22Rv1 (cell line): Measurements from ENCODE around the gene RPS6KA6.
A peak's percentile ranks its signal among the peaks of the same experiment; 100 is the strongest.

Experiments
- H3K27ac ChIP-seq: fragments of 450-650 bp; 2 replicates; pipeline ENCODE4 v1.5.1; 2017
- ZFX ChIP-seq: fragments of 450-650 bp; IDR thresholded peaks from 2 replicates; pipeline ENCODE4 v1.6.1; 2017; ENCODE audit warnings: antibody characterized with exemption, borderline replicate concordance
- TF ChIP-seq, protein P1 (sequence below): fragments of 450-650 bp; IDR thresholded peaks from 2 replicates; pipeline ENCODE4 v1.5.1; 2017; ENCODE audit warnings: mild to moderate bottlenecking

RPS6KA6 gene

DNA sequence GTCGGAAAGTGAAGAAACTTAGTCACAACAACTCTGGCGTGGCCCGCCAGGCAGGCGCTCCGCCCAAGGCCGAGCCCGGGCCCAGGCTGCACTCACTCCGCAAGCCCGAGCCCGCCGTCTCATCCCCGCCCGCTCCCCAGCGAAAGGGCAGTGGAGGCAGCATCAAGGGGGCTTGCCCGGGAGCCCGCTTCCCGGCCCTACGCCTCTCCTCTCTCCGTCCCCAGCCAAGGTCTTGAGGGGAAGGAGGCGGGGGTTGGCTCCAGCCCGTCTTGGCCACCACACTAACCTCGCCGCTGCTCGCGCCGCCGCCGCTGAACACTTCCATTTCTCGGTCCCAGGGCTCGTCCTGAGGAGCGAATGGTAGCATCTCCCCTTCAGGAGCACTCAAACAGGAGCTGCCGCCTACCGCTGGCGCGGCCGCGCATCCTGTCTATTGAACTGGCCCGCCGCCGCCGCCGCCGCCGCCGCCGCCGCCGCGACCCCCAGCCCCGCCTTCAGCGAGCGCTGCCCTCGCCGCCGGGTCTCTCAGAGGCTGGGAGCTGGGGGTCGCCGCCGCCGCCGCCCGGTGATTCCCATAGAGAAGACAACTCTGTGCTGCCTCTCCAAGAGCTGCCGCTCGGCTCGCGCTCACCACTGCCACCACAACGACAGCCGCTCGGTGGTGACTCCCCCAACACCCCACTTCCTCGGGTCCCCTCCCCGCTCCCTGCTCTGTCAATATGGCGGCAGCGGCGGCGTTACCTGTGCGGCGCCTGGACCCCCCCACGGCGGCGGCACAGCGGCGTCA, at the start of gene RPS6KA6:
Gene RPS6KA6, minus strand, starts transcription at position 667 of the 787 bp plus-strand sequence. Its CDS starts 300 bp downstream, at position 367.
- TF ChIP-seq, protein P1, sequence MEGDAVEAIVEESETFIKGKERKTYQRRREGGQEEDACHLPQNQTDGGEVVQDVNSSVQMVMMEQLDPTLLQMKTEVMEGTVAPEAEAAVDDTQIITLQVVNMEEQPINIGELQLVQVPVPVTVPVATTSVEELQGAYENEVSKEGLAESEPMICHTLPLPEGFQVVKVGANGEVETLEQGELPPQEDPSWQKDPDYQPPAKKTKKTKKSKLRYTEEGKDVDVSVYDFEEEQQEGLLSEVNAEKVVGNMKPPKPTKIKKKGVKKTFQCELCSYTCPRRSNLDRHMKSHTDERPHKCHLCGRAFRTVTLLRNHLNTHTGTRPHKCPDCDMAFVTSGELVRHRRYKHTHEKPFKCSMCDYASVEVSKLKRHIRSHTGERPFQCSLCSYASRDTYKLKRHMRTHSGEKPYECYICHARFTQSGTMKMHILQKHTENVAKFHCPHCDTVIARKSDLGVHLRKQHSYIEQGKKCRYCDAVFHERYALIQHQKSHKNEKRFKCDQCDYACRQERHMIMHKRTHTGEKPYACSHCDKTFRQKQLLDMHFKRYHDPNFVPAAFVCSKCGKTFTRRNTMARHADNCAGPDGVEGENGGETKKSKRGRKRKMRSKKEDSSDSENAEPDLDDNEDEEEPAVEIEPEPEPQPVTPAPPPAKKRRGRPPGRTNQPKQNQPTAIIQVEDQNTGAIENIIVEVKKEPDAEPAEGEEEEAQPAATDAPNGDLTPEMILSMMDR, result no peak
- TF ChIP-seq ZFX, result no peak
- H3K27ac ChIP-seq, result peak within 1 kb of the TSS; percentile 60

DNA sequence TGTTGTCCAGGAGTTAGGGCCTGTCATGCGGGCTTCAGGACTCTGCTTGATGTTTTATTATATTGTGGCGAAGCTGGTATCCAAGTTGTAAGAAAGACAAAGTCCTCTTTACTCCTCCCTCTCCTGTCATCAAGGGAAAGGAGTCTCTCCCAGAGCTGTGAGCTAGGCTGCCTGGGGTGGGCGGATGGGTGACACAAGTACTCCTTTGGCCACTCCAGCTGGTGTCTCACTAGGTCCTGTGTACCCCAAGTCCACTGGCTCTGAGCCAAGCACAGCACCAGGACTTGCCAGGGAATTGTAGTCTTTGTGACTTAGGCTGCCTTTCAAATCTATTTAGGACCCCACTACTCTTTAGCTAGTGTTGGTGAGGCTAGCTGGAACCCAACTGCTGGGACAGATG, 36.7 kb upstream of the RPS6KA6 start:
- TF ChIP-seq ZFX, result no peak
- TF ChIP-seq, protein P1, result no peak
- H3K27ac ChIP-seq, result no peak overlapping the region

DNA sequence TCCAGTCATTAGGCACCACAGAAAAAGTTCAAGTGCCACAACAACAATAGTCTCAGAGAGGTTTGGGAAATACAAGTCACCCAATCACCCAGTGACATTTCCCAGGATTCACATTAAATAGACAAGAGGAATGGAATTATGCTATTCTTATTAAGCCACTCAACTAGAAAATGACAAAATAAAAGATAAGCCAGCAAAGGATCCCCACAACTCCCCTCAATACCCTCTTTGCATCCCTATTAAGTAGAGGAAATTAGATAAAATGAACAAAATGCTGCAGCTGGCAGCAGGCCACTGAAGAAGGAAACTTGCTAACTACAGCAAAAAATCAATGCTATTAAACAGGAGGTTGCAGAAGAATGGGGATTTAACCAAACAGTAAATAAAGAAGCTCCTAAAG, 35.3 kb upstream of the RPS6KA6 start:
- TF ChIP-seq, protein P1, result no peak
- no peak for TF ChIP-seq ZFX
- no peak overlapping the region for H3K27ac ChIP-seq

DNA sequence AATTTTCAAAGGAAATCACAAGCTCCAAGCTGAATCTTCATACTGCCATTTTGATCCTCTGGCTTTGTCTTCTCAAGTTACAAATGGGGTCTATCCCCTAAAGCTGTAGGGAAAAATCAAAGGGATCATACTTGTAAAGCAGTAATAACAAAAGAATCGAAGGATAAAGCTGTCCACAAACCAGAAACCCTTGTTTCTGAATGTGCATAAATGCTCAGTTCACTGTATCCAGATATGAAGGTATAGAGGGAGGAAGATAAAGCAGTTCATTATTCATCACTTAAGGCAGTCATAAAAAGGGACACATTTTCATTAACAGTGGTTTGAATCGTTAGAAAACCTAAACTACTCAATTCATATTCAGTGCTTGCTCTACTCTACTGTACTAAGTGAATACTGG, 33.2 kb upstream of the RPS6KA6 start:
- no peak overlapping the region for H3K27ac ChIP-seq
- TF ChIP-seq, protein P1, result no peak
- no peak for TF ChIP-seq ZFX

DNA sequence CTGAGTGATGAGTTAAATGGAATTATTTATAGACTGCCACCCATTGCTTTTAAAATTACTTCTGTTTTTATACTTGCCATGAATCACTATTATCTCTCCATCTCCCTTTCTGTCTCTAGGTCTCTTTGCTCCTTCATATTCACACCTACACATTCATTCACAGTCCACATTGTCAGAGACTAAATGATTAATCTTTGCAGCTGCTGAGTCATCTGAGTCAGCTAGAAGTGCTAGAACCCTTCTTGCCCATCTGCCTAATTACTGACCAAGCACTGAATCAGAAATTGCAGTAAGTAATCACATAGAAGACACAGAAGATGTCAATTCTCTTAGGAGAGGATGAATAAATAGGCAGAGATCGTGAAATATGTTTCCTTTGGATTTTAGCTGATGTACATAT, 31.6 kb upstream of the RPS6KA6 start:
- H3K27ac ChIP-seq, result no peak overlapping the region

DNA sequence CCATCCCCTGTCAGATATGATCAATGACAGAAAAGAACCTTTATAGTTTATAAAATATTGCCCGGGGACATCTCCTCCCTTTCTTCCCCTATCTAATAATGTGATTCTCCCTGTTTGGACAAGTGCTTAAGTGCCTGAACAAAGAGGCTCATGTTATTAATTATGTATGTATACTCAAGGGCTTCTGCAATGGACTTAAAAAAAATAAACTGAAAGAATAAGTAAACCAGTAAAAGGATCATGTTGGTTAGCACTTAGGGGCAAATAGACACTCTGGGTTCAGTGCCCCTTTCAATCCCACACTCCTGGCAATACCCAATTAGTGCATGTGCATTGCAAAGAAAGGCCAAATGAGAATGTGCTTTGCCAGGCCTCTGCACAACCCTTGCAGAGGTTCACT, 30.7 kb upstream of the RPS6KA6 start:
- no peak overlapping the region for H3K27ac ChIP-seq
- TF ChIP-seq ZFX, result no peak
- TF ChIP-seq, protein P1, result no peak

More for the DNA sequence above, 31.6 kb upstream of the RPS6KA6 start:
- TF ChIP-seq, protein P1, result no peak
- TF ChIP-seq ZFX, result no peak

DNA sequence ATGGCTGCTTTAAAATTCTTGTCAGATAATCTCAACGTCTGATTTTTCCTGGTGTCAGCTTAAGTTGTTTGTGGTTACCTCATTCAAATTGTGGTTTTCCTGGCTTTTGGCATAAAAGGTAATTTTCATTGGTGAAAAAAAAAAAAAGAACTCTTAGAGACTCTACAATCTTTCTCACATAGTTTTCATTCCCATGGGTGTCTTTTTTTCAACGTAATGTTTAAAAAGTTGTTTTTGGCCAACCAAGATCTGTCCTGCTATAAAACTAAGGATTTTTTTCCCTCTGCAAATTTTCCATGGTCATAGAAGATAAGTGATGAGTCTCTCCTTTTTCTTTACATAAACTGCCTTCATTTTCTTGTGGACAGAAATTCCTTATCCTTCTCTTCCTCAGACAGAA, 28.9 kb upstream of the RPS6KA6 start:
- TF ChIP-seq, protein P1, result no peak
- TF ChIP-seq ZFX, result no peak
- H3K27ac ChIP-seq, result no peak overlapping the region
